OCI-M1 (cell line): ENCODE results near the gene RXFP1.
A peak's percentile ranks its signal among the peaks of the same experiment; 100 is the strongest.

ENCODE experiments used
- DNase-seq: peaks from one replicate; lab custom pipeline; 2025; lab: John Stamatoyannopoulos, UW

The RXFP1 gene

DNA sequence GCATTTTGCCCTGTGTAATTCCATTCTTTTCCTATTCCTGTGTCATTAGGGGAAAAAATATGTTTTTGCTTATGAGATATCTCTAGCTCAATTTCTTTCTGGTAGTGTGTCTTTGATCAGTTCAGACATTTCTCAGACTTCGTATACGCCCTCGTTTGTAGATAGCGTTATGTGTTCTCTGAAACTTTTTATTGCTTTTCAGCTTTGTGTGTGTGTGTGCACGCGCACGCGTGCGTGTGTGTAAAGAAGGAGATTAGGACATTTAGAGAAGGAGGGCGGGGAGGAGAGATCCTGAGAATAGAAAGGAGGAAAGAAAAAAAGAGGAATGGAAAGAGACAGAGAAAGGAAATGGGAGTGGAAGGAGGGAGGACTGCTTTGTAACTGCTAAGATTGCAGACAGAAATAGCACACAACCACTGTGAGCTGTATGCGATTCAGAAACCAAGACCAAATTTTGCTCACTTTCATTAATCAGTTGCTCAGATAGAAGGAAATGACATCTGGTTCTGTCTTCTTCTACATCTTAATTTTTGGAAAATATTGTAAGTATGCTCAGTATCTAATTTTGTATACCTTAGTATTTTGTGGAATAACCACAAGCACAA lies at the start of gene RXFP1:
Gene RXFP1, plus strand, starts transcription at position 399 of the 605 bp plus-strand sequence. Its CDS starts 95 bp downstream, at position 494.
- peak; percentile 64 for DNase-seq

DNA sequence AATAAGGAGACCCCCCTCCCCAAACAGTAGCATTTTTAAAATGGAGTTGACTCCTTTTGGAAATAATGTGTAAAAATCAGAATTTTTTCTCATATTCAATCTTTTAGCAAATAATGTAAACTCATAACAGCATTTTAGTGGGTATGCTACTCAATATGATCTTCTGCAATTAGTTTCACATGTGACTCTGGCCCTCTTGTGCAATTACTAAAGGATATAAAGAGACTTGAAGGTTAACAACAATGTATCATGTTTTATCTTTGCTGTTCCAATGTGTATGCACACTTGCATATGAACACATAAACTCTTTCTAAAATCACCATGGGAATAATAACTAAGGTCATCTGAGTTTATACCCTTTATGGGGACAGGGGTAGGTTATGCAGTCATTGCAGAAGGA lies 39.9 kb upstream of the RXFP1 start:
- DNase-seq = no peak

DNA sequence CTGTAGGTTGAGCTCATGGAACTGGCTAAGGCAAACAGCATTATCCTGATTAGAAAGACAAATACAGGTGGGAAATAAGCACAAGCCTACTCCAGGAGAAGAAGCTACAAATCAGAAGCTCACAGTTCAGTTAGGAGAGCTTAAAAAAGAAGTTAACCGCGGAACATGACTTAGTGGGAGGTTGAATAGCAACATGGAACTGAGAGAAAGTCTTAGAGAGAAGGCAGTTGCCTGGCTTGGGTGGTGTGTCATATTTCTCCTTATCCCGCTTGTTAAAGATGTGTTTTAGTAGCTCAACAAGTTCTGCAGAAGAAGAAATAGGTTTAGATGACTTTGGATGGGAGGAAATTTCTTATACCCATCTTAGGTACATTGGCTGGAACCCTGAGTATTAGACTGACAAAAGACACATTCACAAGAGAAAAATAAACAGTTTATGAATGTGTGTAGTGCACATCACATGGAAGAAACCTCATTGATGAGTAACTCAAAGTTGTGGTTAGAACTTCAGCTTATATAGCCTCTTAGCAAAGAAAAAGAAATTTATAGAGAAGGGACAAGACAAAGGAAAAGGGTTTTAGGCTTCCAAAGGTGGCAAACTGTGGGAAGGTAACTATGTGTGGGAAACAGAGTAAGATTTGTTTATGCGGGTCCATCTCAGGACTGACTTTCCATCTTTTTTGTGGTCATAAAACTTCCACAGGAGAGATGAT lies 37.4 kb upstream of the RXFP1 start:
- DNase-seq = peak; percentile 27

DNA sequence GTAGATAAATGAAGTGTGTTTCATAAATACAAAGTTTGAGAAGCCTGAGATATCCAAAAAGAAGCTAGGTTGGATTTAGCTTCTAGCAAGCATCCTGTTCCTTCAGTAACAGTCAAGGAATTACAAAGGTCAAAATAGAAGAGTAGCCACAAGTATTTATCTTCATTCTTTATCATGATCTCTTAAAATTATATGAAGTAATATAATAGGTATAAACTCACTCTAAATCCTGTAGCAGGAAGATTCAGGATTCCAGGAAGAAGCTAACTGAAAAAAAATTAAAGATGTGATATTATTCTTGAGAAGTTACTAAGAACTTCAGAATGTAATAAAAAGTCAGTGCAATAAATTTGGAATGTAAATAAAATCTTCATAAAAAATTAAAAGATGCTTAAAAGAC lies 31.1 kb upstream of the RXFP1 start:
- no peak for DNase-seq

DNA sequence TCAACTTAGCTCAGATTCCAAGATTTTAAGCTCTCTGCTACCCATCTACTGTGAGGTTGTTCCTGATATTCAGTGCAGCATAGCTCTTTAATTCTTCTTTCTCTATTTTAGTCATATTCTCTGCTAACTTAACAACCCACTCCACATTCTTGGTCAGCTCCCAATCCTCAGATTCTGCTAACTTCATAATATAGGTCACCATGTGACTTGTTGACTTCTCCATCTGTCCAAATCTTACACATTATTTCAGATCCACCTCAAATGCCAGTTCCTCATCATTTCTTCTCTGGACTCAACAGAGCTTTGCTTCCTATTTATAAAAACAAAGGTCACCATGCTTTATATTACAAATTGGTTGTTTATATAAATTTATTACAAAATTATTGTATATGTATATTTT lies 29.3 kb upstream of the RXFP1 start:
- no peak for DNase-seq

DNA sequence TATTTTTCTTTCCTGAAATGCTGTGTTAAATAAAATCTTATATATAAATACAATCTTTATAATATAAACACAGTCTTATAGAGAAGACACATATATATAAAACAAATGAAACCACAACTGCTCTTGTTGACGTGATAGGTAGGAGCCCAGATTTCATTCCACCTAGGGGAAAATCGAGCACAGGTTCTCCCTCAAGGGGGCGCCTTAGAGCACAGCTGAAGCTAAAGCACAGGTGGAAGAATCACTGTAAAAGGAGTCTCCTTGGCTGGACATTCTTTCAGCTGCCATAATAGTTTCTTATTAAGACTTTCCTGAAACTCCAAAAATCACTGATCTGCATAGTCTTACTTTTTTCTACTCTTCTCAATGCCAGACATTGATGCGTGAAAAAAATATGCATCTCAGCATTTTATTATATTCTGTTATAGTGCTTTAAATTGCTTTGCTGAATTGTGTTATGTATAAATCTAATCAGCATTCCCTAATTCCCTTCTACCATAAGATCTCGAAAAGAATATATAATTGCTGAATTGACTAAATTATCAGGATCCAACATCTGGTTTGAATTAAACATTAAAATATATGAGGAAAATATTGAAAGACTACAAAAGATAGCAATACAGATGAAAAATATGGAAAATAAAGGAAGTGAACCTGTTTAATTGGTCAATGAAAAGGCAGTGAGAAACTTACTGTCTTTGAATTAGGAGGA lies 25.5 kb upstream of the RXFP1 start:
- peak; percentile 84 for DNase-seq

DNA sequence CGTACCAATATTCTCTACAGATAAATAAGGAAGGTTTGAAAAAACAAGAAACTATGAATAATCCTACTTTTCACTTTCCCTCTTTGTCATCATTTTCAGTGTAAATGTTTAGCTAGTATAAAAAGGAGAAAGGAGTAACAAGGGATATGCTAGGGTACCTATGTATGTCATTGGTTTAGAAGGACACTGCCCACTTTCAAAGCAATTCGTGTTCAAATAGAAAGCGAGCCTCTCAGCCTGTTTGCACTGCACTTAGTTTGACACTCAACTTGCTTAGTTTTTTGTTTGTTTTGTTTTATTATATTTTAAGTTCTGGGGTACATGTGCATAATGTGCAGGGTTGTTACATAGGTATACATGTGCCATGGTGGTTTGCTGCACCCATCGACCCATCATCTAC lies 21.6 kb upstream of the RXFP1 start:
- no peak for DNase-seq

DNA sequence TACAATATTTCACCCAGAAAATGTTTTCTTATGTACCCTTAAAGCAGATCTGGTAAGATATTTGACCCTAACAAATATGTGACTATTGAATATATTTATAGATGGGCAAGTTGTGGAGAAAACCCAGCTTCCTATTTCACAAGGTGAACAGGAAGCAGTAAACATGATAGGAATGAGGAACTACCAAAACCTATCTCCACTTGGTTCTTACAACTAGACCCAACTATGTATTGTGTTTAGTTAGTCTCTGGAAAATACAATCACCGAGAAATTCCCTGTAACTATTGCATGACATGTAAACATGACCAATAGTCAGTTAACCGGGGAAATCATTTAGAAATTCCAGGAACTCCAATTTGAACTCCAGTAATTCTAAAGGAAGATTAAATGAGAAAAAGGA lies 8.4 kb upstream of the RXFP1 start:
- DNase-seq = peak; percentile 74

DNA sequence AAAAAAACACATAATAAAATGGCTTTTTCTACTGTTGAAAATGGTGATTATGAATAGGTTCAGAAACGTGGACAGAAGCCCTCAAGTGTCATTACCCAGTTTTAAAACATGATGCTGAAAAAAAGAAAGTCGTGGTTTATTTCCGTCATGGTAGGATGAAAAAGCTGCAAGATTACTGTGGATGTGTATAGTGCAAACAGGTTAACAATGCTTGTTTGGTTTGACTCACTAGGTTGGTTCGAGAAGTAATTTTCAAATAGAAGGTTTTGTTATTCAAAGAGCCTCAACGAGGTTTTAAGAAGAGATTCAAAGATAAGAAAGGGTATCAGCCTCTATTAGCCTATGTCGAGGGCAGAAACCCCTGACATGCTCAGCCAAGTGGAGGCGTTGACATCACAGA lies 2.5 kb upstream of the RXFP1 start:
- no peak for DNase-seq

DNA sequence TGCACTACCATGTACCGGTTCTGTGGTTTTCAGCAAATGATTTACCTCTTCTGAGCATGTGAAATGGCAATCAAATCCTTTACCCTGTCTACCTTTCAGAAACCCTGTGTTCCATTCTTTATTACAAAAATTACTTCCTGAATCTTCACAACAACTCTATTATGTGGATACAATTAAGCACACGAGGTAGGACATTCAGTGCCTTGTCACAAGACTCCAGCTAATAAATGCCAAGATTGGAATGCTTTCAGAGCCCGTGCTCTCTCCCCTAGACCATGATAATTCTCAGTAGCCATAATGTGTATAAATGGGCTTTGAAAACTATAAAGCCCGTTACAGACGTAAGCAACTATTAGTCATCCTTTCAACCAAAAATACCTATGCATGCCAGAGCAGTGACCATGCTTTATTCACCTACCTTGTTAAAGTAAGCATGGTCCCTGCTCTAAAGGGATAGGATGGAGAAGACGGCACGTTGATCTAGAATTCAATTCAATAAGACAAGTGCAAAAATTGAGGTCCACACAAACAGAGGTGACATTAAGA lies 2.4 kb downstream of the RXFP1 start:
- DNase-seq = no peak

DNA sequence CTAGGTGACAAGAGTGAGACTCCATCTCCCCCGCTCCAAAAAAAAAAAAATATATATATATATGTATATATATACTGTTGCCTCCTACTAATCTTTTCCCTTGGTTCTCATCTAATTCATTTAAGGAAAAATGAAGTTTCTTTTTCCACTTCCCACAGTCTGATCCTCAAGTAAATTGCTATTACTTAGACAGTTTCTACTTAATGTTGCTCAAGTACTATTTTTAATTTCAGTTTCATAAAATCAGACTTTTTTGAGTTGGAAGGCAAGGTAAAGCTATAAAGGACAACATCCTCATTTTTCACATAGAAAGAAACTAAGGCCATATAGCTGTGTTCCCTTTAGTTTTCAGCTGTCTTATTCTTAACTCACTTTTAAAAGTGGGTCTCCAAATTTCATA lies 5.8 kb downstream of the RXFP1 start:
- DNase-seq = no peak

DNA sequence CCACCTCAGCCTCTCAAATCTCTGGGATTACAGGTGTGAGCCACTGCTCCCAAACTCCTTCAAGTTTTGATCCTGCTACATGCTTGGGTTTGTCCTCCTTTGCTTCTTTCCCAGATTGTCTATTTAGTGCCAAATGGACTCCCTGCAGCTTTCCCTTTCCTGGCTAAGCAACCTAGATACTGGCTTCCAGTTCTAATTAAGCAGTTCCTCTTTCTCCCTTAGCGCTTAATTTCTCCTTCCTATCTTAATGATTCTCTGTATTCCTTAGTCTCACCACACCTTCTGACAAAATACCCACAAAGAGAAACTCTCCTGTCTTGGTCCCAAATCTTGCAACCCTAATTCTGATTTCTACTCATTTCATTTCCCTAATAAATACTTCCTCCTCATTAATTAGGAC lies 7.8 kb downstream of the RXFP1 start:
- no peak for DNase-seq

DNA sequence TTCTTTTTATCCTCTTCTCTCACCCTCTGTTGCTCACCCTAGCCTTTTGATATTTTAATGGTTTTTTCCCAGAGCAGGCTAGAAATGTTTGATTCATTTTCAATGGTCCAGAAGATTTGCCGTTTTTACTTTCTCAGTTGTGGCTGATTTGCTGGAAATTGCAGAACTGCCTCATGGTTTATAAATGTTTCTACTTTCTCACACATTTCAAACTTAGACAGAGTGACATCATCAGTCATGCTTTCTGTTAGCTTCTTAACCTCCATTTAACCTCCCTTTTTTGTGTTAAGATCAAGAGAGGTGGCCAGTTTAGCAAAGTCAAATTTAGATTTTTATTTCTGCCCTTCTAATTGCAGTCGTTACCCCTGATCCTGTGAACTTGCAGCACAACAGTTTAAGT lies 8.7 kb downstream of the RXFP1 start:
- no peak for DNase-seq

DNA sequence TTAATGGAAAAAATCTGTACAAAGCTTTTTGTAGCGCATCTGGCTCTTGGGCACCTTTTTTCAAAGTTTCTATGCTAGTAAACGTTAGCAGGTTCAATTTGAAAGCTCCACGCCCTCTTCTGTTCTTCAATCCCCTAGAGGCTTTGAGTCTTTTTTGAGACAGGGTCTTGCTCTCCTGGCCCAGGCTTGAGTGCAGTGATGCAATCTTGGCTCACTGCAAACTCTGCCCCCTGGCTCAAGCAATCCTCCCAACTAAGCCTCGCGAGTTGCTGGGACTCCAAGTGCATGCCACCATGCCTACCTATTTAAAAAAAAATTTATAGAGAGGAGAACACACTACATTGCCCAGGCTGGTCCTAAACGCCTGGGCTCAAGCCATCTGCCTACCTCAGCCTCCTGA lies 9.2 kb downstream of the RXFP1 start:
- DNase-seq = no peak

DNA sequence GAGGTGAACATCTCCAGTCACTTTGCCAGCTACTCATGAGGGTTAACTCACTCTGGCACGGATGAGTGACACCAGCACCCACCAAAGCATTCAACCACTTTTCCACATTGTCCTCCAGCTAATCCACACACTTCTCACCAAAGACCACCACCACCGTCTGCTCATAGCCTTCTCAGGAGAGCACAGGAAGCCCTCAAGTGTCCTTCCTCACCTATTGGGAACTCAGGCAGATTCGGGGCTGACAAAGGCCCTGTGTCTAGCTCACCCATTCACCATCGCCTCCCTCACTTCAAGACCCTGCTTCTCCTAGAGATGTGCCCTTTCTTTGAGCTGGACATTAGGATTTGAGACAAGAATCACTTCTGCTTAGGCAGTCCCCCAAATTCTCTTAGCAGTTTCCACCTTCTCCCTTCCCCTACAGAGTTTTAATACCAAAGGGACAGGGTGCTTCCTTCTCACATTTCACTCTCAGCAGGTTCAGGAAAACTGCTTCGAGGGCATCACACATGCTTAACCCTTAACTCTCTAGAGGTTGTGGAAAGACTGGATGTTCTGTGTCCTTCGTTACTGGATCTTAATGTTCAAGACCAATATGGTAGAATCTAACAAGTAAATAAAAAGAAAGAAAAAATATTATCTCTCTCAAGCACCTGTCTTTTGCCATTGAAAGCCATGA lies 11.0 kb downstream of the RXFP1 start:
- DNase-seq = no peak

DNA sequence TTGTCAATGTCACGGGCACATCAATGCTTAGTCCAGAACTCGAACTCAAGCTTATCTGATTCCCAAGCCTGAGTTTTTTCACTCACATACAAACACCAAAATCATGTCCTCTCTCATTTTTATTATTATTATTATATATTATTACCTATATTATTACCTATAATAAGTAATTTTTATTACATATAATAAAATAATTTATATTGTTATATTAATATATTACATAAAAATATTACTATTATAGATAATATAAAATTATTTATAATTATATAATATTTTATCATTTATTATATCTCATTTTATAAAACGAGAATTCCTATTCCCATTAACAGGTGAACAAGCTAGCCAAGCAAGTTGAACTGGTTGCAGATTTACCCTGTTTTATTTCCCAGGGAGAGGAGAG lies 13.0 kb downstream of the RXFP1 start:
- DNase-seq = no peak

DNA sequence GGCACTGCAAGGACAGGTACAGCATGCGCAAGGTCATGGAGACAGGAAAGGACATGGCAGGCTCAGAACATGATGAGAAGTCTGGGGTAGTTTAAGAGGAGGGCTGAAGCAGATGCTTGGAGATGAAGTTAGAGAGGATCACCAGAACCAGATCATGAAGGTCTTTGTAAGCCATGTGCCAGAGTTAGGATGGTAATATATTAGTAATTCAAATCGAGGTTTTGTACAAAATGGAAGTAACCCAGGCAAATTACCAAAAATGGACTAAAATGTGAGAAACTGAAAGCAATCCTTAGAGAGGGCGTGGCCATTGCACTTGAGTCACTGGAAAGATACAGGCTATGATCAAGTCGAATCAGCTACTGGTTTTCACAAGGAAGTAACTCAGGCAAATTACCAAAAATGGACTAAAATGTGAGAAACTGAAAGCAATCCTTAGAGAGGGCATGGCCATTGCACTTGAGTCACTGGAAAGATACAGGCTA lies 13.5 kb downstream of the RXFP1 start:
- DNase-seq = peak; percentile 98

DNA sequence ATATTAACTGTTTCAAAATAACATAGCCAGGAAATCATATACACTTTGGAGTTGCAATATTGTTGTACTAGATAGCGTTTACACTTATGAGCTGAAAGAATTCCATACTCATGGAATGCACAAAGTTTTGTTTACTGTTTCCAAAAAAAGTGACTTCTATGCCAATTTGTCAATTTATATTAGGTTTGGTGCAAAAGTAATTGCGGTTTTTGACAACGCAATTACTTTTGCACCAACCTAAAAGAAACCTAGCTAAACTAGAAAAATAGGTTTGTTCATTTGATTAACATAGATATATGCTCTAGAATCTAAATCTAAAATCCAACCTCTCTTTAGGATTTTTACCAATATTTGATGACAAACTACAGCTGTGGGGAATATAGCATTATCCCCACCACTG lies 15.2 kb downstream of the RXFP1 start:
- DNase-seq = no peak

DNA sequence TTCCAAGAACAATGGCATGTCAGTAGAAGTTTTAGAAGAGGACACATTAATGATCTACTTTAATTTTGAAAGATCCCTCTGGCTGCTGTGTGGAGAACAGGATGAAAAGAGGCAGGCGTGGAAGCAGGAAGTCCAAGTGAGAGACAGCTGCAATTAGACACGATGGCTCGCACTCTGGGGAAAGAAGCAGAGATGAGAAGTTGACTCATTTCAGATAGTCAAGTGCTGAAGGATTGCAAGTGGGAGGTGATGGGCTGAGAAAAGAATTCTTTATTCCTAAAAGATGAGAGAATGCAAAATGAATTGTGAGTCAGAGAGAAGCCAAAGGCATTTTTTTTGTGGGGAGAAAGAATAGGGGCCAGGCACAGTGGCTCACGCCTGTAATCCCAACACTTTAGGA lies 16.5 kb downstream of the RXFP1 start:
- DNase-seq = peak; percentile 52

DNA sequence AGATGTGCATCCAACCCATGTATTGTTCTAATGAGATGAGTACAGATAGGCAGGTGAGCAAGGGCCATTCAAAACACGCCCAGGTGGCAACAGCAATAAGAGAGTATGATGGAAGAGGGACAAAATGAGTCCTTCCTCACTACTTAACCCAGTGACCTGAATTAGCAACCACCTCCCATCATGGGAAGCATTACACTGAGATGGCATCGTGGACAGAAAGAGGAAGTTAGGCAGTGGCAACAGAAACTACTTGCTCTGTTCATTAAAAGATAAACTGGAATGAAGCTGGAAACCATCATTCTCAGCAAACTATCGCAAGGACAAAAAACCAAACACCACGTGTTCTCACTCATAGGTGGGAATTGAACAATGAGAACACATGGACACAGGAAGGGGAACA lies 17.2 kb downstream of the RXFP1 start:
- peak; percentile 93 for DNase-seq

DNA sequence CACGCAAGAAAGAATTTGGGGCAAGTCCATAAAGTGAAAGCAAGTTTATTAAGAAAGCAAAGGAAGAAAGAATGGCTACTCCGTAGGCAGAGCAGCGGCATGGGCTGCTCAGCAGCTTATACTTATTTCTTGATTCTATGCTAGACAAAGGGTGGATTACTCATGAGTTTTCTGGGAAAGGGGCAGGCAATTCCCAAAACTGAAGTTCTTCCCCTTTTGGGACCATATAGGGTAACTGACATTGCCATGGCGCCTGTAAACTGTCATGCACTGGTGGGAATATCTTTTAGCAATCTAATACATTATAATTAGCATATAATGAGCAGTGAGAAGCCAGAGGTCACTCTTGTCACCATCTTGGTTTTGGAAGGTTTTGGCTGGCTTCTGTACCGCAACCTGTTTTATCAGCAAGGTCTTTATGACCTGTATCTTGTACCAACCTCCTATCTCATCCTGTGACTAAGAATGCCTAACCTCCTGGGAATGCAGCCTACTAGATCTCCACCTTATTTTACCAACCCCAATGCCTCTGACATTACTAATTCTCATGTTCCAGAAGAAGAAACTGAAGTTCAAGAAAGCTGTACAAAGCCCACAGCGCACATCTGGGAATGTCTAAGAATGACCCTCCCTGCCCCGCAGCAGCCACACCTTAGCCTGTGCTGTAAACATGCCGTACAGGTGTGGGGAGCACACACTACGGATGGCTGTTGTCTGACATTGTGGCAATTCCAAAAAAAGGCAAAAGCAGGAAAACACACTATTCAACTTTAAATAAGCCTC lies 18.6 kb downstream of the RXFP1 start:
- DNase-seq = peak; percentile 83

DNA sequence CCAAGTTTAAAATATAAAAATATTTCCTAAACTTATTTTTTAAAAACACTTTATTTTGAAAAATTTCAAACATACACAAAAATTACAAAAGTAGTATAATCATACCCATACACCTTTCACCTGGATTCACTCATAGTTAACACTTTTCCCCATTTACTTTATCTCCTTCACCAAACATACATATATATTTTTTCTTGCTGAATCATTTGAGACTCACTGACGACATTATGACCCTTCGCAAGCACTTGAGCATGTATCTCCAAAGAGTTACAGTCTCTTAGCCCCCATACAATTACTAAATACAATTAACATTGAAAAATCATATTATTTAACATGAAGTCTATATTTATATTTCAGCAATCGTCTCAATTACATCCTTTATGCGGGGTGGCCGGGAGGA lies 19.8 kb downstream of the RXFP1 start:
- no peak for DNase-seq
